GM12892 (cell line): Measurements from ENCODE around the gene FLT4.
A peak's percentile ranks its signal among the peaks of the same experiment; 100 is the strongest.

Source experiments
- DNase-seq: peaks from one replicate; pipeline ENCODE4 v3.0.0; 2011; ENCODE audit not compliant: insufficient read length
- FAIRE-seq: peaks from 2 replicates; lab custom pipeline; 2011; peaks lifted over from hg19 to GRCh38; lab: Jason Lieb, UNC
- POLR2A ChIP-seq: IDR thresholded peaks from 2 replicates; pipeline ENCODE4 v1.6.1; 2011; ENCODE audit warnings: low read depth, low read length, control low read depth
- POLR2AphosphoS5 ChIP-seq: IDR thresholded peaks from 2 replicates; pipeline ENCODE4 v1.6.1; 2011; ENCODE audit warnings: low read depth, low read length, control low read depth
- TAF1 ChIP-seq: IDR thresholded peaks from 2 replicates; pipeline ENCODE4 v1.6.1; 2011; ENCODE audit warnings: low read depth, mild to moderate bottlenecking, control low read depth, low read length, borderline replicate concordance

The FLT4 gene

DNA sequence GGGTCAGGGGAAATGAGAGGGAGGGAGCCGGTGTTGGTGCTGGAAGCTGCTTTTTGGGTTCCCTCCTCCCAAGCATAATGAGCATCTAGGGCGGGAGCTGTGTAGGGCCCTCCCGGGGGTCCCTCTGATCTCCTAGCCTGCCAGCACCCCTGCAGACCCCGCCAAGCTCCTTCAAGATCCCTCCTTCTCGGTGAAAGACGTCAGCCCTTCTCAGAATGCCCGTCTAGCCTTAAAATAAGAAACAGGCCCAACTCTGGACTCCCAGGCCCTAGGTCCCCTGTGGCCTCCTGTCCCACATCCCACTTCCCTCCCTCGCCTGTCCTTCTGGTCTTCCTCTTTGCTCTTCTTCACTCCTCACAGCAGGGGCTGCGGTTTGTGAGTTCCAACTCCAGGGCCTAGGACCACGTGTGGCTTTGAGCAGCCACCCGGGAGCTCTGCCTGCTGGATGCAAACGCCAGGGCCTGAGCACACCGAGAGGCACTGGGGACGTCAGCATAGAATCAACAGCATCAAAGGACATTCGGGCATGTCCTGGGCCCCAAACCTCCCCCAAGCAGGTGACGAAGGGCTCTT lies 49.3 kb downstream of the FLT4 start:
- TF ChIP-seq POLR2AphosphoS5 (no peak), TAF1 (no peak), POLR2A (no peak)
- no peak for DNase-seq
- no peak for FAIRE-seq

DNA sequence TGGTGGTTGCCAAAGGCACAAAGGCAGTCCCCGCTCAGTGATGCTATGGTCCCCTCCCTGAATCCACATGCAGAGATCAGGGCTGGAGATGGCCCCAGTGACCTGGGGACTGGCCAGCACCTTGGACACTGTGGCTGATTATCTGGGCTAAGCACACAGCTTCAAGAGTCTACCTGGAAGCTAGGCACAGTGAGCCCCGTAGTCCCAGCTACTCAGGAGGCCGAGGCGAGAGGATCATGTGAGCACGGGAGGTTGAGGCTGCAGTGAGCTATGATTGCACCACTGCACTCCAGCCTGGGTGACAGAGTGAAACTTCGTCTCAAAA lies 49.8 kb downstream of the FLT4 start:
- no peak for FAIRE-seq
- DNase-seq = no peak
- TF ChIP-seq POLR2A = no peak
- TF ChIP-seq TAF1 = no peak
- no peak for TF ChIP-seq POLR2AphosphoS5

DNA sequence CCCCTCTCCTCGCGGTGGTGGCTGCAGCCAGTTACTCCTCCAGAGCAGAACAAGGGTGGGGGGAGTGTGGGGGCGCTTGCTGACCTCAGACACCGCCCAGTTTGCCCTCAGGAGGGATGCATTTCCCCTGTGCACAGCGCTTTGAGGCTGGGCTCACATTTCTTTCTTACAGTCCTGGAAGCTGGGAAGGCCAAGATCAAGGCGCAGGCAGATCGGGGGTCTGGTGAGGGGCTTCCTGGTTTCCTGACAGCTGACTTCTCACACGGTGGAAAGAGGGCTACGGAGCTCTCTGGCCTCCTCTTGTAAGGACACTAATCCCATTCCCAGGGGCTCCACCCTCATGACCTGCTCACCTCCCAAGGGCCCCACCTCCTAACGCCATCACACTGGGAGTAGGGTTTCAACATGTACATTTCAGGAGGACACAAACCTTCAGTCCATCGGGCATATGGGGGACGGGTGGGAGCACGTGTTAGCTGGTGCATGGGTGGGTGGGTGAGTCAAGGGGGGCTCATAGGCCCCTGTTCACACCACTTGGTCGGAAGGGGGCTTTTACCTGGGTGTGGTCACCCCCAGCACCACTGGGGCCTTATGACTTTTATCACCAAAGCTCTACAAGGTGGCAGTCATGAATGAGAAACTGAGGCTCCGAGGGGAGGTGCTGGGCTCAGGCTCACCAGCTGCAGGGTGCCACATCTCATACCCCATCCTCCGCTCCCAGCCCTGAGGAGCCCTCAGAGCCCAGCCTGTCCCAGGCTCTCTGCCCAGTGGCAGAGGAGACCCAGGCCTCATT lies 50.4 kb downstream of the FLT4 start:
- no peak for FAIRE-seq
- no peak for DNase-seq
- no peak for TF ChIP-seq TAF1
- TF ChIP-seq POLR2A = no peak
- no peak for TF ChIP-seq POLR2AphosphoS5

DNA sequence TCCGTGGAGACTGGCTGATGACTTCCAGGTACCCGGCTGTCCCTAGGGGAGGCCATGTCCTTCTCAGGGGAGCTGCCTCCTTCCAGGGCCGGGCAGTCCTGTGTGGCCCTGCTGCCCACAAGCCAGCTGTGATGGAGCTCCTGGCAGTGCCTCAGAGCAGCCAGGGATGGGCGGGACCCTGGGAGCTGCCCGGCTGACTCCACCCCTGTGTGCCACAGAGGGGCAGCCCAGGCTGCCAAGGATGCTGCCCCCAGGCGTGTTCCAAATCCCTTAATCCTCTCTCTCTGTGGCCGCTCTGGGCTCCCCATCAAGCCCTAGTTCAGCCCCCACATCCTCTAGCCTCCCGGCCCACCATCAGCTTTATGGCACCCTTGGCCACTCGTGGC lies 51.1 kb downstream of the FLT4 start:
- TF ChIP-seq POLR2A (no peak), POLR2AphosphoS5 (no peak), TAF1 (no peak)
- FAIRE-seq (no peak), DNase-seq (no peak)

DNA sequence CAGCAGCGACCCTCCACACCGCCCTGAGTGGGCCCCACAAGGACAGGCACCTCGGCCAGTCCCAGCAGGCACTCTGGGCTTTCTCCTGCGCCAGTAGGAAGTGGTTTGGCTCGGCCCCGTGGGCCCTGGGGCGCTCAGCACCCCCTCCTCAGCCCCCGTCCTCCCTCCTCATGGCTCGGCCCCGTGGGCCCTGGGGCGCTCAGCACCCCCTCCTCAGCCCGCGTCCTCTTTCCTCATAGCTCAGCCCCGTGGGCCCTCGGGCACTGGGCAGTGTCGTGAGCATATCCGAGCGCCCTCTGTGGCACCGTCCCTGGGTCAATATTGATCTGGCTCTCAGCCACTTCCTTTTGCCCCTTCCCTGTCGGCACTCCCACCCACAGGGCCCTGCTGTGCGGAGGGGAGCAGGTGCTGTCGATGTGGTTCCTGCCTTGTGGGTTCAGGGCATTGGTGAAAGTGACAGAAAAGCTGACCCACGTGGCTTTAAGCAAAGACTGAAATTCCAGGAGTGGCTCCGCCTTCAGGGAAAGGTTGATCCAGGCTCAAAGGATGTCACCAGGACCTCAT lies 52.6 kb downstream of the FLT4 start:
- TF ChIP-seq POLR2A (no peak), POLR2AphosphoS5 (no peak), TAF1 (no peak)
- FAIRE-seq (no peak), DNase-seq (no peak)

DNA sequence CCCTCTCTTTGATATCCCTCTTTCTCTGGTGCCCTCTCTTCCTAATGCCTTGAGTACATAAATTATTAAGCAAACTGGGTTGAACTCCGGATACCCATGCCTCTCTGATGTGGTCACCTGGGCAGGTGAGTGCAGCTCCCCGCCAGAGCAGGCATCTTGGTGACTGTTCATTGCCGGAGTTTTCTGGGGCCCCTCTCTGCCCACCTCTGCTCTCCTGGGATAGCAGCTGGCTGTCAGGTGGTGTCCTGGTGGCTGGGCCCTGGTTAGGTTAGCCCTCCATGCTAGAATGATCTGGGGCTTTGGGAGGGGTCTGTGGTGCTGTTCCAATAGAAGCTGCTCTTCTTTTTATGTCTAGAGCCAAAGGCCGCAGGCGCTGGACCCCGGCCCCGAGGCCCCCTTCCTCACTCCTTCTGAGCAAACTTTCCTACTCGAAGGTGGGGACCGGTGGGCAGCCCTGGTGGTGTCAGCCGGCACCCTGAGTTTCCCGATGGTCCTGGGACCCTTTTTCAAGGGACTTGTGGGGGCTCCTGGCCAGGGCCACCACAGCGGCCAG lies 53.2 kb downstream of the FLT4 start:
- no peak for FAIRE-seq
- TF ChIP-seq POLR2AphosphoS5 (no peak), TAF1 (no peak), POLR2A (no peak)
- DNase-seq = no peak

DNA sequence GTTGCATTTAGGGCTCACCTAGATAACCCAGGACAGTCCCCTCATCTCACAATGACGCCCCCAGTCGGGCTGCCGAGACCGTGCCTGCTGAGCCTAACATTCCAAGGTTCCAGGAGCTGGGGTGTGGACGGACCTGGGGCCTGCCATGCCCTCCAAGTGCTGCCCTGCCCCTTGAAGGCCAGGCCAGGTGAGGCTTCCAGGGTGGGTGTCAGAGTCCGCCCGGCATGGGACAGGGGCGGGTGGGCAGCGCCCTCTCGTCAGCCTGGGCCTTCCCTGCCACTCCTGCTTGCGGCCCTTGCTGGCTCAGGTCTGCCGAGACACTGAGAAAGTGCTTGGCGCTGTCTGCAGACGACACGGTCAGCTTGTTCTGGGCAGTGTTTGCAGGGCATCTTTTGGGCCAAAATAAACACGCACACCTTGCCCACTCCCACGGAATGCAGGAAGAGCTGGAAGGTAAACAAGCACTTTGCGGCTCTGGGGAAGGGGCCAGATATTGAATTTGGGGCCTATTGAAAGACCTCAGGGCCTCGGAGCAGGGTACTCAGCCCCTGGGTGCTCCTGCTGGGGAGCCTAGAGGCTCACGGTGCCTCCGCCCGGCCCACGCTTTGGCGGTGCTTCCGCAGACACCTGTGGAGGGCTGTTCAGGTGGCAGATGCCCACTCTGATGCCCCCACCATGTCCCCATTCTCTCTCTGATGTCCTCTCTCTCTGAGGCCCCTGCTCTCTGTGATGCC lies 53.9 kb downstream of the FLT4 start:
- FAIRE-seq = no peak
- TF ChIP-seq POLR2AphosphoS5 = no peak
- TF ChIP-seq TAF1 = no peak
- TF ChIP-seq POLR2A = no peak
- DNase-seq = no peak

DNA sequence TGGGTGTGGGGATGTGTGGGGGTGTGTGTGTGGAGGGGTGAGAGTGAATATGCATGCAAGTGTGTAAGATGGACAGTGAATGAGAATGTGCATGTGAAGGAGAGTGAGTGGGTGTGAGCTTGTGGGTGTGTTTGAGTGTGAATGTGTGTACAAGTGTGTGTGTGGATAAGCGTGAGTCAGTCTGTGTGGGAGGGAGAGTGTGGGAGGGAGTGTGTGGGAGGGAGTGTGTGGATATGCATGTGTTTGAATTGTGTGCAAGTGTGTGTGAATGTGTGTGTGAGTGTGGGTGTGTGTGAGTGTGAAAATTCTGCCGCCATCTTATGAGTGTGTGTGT lies 54.4 kb downstream of the FLT4 start:
- TF ChIP-seq POLR2AphosphoS5 = no peak
- no peak for TF ChIP-seq POLR2A
- TF ChIP-seq TAF1 = no peak
- peak; percentile 14 for FAIRE-seq
- DNase-seq = no peak

DNA sequence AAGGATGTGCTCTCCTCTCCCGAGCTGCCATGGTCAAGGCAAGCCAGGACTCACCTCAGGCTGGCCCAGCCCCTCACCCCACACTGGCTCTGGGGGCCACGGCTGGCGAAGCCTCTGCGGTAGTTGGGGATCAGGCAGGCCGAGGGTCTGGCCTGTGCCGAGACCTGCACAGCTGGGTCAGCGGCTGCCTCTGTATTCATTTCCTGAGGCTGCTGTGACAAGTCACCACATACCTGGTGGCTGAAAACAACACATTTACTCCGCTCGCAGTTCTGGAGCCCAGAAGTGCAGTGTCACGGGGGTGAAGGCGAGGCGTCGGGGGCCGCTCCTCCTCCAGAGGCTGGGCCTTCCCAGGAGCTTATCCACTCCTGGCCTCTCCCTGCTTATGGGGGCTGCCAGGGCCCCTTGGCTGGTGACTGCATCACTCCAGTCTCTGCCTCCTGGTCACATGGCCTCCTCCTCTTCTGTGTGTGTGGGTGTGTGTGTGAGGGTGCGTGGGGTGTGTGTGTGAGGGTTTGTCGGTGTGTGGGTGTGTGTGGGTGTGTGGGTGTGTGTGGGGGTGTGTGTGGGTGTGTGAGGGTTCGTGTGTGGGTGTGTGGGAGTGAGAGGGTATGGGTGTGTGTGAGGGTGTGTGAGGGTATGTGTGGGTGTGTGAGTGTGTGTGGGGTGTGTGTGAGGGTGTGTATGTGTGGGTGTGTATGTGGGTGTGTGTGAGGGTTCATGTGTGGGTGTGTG lies 54.9 kb downstream of the FLT4 start:
- FAIRE-seq = no peak

DNA sequence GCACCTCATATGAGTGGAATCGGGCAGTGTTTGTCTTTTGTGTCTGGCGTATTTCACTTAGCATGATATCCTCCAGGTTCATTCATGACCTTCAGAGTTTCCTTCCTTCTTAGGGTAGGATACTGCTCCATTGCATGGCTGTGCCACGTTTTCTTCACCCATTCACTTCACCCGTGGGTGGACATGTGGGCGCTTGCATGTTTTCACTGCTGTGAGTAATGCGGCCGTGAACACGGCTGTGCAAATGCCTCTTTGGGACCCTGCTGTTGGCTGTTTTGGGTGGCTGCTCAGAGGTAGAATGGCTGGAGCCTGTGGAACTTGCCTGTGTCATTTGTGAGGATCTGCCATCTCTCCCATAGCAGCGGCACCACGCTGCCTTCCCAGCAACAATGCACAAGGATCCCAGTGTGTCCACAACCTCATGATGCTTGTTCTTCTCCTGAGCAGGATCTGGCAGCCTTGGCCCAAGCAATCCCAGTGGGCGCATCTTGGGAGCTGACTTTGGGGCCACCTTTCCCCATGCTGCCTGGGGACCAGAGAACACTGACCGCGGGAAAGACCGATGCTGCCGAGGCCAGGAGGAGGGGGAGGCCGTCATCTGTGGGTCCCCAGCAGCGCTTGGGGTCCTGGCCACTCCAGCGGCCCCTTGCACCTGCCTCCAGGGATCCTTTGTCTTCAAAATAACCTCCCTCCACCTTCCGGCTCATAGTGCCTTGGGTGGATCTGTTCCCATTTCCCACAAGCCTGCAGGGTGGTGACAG lies 55.8 kb downstream of the FLT4 start:
- TF ChIP-seq TAF1 (no peak), POLR2AphosphoS5 (no peak), POLR2A (no peak)
- no peak for DNase-seq
- FAIRE-seq = no peak

More for the DNA sequence above, 54.9 kb downstream of the FLT4 start:
- no peak for DNase-seq
- no peak for TF ChIP-seq TAF1
- no peak for TF ChIP-seq POLR2A
- no peak for TF ChIP-seq POLR2AphosphoS5
